Testis (tissue), 3 donors: ENCODE data around the gene PCDHB12. TPM values are rescaled to one million over a fixed set of nuclear protein-coding genes. Genes with fewer than 3 reads are reported as not detected.
"Not testable (repeated sequence)": the region's sequence is repeated elsewhere in the genome, so short reads cannot be mapped to it uniquely, and the experiment has no call there.

Experiments
- DNase-seq: peaks from one replicate; pipeline ENCODE4 v3.0.0-alpha.2; 2019
- H3K27ac ChIP-seq, 2 donors: fragments of 200-600 bp; sonication (generic); one replicate each; pipeline ENCODE4 v1.5.1; 2019
- H3K27me3 ChIP-seq: fragments of 200-600 bp; sonication (generic); one replicate; pipeline ENCODE4 v1.5.1; 2019
- H3K36me3 ChIP-seq: fragments of 200-600 bp; sonication (generic); one replicate; pipeline ENCODE4 v1.5.1; 2017; ENCODE audit warnings: low read depth; ENCODE audit errors: missing control alignments
- H3K4me1 ChIP-seq: fragments of 200-600 bp; sonication (generic); one replicate; pipeline ENCODE4 v1.5.1; 2019
- H3K4me3 ChIP-seq, 2 donors: fragments of 200-600 bp; sonication (generic); one replicate each; pipeline ENCODE4 v1.5.1; 2017 to 2019
- H3K9me3 ChIP-seq: fragments of 200-600 bp; sonication (generic); one replicate; pipeline ENCODE4 v1.5.1; 2017
- POLR2A ChIP-seq: fragments of 450-650 bp; IDR thresholded peaks from one replicate; pipeline ENCODE4 v1.6.1; 2017; ENCODE audit warnings: antibody characterized with exemption, mild to moderate bottlenecking, moderate library complexity
- WGBS, 2 donors: methylation state at CpG; one replicate each; pipeline ENCODE4 v1.1.5; 2018; 5-methylcytosine and 5-hydroxymethylcytosine counted together
- intact Hi-C: fragments of 100-400 bp; cut with DNase I; formaldehyde crosslinking; loops from one replicate; pipeline ENCODE4 v1.15.1; 2023; ENCODE audit warnings: low total_unique reads
- polyA plus RNA-seq: library from polyadenylated mRNA; stranded (reverse); fragments of 350-450 nt; fragmentation: Illumina TruSeq; extraction: RNeasy Lipid Tissue Mini Kit (QIAGEN cat#74804); gene quantifications from one replicate; pipeline ENCODE4 v1.2.3, GENCODE V29; 2014; ENCODE audit warnings: low read depth, low replicate concordance; ENCODE audit not compliant: insufficient read depth
- total RNA-seq, 2 donors: library from RNA; depleted of rRNA; stranded (reverse); fragments of >200 nt; gene quantifications; one replicate each; pipeline ENCODE4 v1.2.3, GENCODE V29; 2016
- TF ChIP-seq, protein P1 (sequence below), 3 experiments: fragments of 450-650 bp in 2 of 3; fragments of 200-600 bp in 1 of 3; sonication (generic) in 1 of 3; IDR thresholded peaks; one replicate each; pipeline ENCODE4 v1.5.1; 2016 to 2019; ENCODE audit warnings: antibody characterized with exemption in 3 of 3, mild to moderate bottlenecking in 2 of 3, moderate library complexity in 1 of 3

The PCDHB12 gene
- total and polyA plus RNA-seq, 3 donors from 2014 or later, result 1.4 to 6.5 (median 6.1) TPM

- peak; percentile 78 for DNase-seq
- H3K4me1 ChIP-seq, H3K27ac ChIP-seq, H3K9me3 ChIP-seq, H3K36me3 ChIP-seq, H3K27me3 ChIP-seq, H3K4me3 ChIP-seq, intact Hi-C loops: not testable (repeated sequence)
- 19 to 26% methylated on average over 14 to 15 of the region's 18 CpGs for WGBS, 2 donors
- TF ChIP-seq, protein P1, sequence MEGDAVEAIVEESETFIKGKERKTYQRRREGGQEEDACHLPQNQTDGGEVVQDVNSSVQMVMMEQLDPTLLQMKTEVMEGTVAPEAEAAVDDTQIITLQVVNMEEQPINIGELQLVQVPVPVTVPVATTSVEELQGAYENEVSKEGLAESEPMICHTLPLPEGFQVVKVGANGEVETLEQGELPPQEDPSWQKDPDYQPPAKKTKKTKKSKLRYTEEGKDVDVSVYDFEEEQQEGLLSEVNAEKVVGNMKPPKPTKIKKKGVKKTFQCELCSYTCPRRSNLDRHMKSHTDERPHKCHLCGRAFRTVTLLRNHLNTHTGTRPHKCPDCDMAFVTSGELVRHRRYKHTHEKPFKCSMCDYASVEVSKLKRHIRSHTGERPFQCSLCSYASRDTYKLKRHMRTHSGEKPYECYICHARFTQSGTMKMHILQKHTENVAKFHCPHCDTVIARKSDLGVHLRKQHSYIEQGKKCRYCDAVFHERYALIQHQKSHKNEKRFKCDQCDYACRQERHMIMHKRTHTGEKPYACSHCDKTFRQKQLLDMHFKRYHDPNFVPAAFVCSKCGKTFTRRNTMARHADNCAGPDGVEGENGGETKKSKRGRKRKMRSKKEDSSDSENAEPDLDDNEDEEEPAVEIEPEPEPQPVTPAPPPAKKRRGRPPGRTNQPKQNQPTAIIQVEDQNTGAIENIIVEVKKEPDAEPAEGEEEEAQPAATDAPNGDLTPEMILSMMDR (IDR thresholded peaks at IDR 0.05), result peak in 1 of 3 experiments; percentile 20
Measured at GRCh38 chr5:141177577-141178191, 30.8 kb upstream of the PCDHB12 start, which contains the start of gene PCDHB8. Gene PCDHB8 (plus strand): TSS chr5:141177790. CDS start chr5:141178035, 245 bp downstream.

DNA sequence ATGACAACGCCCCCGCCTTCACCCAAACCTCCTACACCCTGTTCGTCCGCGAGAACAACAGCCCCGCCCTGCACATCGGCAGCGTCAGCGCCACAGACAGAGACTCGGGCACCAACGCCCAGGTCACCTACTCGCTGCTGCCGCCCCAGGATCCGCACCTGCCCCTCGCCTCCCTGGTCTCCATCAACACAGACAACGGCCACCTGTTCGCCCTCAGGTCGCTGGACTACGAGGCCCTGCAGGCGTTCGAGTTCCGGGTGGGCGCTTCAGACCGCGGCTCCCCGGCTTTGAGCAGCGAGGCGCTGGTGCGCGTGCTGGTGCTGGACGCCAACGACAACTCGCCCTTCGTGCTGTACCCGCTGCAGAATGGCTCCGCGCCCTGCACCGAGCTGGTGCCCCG is 29.1 kb upstream of the PCDHB12 start:
- H3K9me3 ChIP-seq, intact Hi-C loops, H3K27me3 ChIP-seq, H3K4me1 ChIP-seq, H3K27ac ChIP-seq, H3K4me3 ChIP-seq, H3K36me3 ChIP-seq, DNase-seq: not testable (repeated sequence)
- 32 to 52% methylated on average over 28 to 37 of the region's 39 CpGs for WGBS, 2 donors

DNA sequence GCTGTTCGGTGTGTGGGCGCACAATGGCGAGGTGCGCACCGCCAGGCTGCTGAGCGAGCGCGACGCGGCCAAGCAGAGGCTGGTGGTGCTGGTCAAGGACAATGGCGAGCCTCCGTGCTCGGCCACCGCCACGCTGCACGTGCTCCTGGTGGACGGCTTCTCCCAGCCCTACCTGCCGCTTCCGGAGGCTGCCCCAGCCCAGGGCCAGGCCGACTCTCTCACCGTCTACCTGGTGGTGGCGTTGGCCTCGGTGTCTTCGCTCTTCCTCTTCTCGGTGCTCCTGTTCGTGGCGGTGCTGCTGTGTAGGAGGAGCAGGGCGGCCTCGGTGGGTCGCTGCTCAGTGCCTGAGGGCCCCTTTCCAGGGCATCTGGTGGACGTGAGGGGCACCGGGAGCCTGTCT is 28.6 kb upstream of the PCDHB12 start:
- H3K4me3 ChIP-seq, H3K9me3 ChIP-seq, H3K27ac ChIP-seq, H3K36me3 ChIP-seq, DNase-seq, H3K27me3 ChIP-seq, H3K4me1 ChIP-seq, intact Hi-C loops: not testable (repeated sequence)
- WGBS, 2 donors, result 20 to 34% methylated on average over 15 to 22 of the region's 32 CpGs

GRCh38 chr5:141180313-141180712 is 28.2 kb upstream of the PCDHB12 start:
- intact Hi-C loops, result no loop called here
- WGBS, 2 donors, result 37 to 69% methylated on average over 1 of the region's 1 CpG
- TF ChIP-seq POLR2A, result no peak
- TF ChIP-seq, protein P1 (IDR thresholded peaks at IDR 0.05), result no peak
- DNase-seq, result no peak
- Histone ChIP-seq H3K27ac (no peak overlapping the region), H3K27me3 (no peaks in the 10 kb centered on the region), H3K4me3 (no peak overlapping the region), H3K9me3 (no peaks in the 10 kb centered on the region), H3K4me1 (no peaks in the 10 kb centered on the region), H3K36me3 (no peaks in the 10 kb centered on the region)

DNA sequence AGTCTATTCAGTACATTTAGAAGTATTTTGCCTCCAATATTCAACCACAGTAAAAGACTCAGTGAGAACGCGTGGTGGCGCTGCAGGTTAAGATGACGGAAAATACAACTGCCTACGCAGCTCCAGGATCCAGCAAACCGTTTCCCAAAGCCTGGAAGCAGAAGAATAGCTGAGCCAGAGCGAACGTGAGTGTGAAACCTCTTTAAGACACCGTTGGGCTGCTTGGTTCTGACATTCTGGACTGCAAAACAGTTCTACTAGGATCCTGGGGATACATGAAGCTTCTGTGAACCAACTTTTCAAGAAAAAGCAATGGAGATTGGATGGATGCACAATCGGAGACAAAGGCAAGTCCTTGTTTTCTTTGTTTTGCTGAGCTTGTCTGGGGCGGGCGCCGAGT is 26.3 kb upstream of the PCDHB12 start, which contains the start of gene PCDHB16:
TSS of gene PCDHB16 (plus strand) at position 140 of the 400 bp plus-strand sequence. CDS start at position 313, 173 bp downstream.
- peak; percentile 84 for DNase-seq
- WGBS, 2 donors, result 11 to 13% methylated on average over 13 of the region's 13 CpGs
- H3K36me3 ChIP-seq, result no peaks in the 10 kb centered on the region
- H3K9me3 ChIP-seq, result no peaks in the 10 kb centered on the region
- H3K27ac ChIP-seq, result no peak within 1 kb of the TSS
- intact Hi-C loops, result no loop called here
- H3K4me3 ChIP-seq, result peak within 1 kb of the TSS; percentile 16 to 45
- no peaks in the 10 kb centered on the region for H3K27me3 ChIP-seq
- H3K4me1 ChIP-seq, result no peaks in the 10 kb centered on the region
- TF ChIP-seq, protein P1 (IDR thresholded peaks at IDR 0.05), result peak; percentile 40 to 49 (median 46)
- no peak for TF ChIP-seq POLR2A

- H3K4me1 ChIP-seq, H3K27me3 ChIP-seq, DNase-seq, H3K36me3 ChIP-seq, H3K4me3 ChIP-seq, H3K9me3 ChIP-seq, H3K27ac ChIP-seq, intact Hi-C loops: not testable (repeated sequence)
- WGBS, 2 donors, result 28 to 35% methylated on average over 11 to 24 of the region's 69 CpGs
Measured at GRCh38 chr5:141184117-141184855, 24.2 kb upstream of the PCDHB12 start.
